Tibial nerve (tissue), 3 donors: Measurements from ENCODE around the gene HNF4A.

Experiments
- POLR2A ChIP-seq, 2 donors: fragments of 450-650 bp; IDR thresholded peaks; one replicate each; pipeline ENCODE4 v1.6.1; 2017; ENCODE audit warnings: antibody characterized with exemption in 2 of 2, mild to moderate bottlenecking in 2 of 2, moderate library complexity in 2 of 2
- TF ChIP-seq, protein P1 (sequence below), 5 experiments: fragments of 200-600 bp in 3 of 5; fragments of 450-650 bp in 2 of 5; sonication (generic) in 3 of 5; IDR thresholded peaks; one replicate each; pipeline ENCODE4 v1.5.1; 2016 to 2019; ENCODE audit warnings: antibody characterized with exemption in 5 of 5, mild to moderate bottlenecking in 3 of 5, moderate library complexity in 2 of 5

DNA sequence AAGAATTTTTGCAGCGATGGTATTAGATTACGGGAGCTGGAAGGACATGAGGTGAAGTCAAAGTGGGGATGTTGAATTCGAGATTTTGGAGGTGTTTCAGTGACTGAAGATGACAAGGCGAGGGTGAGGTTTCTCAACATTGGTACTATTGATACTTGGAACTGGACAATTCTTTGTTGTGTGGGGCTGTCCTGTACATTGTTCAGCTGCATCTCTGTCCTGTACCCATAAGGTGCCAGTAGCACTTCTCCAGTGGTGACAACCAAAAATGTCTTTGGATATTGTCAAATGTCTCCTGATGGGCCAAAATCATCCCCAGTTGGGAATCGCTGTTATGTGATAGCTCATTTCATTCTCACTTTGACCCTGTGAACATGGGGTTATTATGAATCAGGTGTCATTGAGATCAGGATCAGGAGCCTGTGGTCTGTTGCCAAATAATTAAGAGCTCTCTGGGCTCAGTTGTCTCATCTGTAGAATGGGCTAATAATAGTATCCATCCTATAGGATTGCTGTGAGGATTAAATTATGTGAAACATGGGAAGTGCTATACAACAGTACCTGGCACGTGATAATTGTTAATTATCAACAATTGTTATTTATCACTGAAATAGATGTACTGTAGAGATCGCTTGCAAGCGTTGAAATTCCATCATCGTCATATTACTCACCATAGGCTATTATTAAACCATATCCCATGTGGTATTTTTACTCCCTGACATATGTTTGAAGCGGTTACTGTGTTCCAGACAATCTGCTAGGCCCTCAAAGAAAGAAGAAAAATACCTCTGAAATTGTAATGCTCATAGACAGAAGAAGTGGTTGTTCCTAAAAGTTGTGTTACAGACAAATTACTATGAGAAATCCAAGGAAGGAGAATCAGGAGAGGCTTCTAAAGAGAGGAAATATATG, 71.6 kb downstream of the HNF4A start:
- no peak for TF ChIP-seq POLR2A (IDR thresholded peaks at IDR 0.05)
- TF ChIP-seq, protein P1, sequence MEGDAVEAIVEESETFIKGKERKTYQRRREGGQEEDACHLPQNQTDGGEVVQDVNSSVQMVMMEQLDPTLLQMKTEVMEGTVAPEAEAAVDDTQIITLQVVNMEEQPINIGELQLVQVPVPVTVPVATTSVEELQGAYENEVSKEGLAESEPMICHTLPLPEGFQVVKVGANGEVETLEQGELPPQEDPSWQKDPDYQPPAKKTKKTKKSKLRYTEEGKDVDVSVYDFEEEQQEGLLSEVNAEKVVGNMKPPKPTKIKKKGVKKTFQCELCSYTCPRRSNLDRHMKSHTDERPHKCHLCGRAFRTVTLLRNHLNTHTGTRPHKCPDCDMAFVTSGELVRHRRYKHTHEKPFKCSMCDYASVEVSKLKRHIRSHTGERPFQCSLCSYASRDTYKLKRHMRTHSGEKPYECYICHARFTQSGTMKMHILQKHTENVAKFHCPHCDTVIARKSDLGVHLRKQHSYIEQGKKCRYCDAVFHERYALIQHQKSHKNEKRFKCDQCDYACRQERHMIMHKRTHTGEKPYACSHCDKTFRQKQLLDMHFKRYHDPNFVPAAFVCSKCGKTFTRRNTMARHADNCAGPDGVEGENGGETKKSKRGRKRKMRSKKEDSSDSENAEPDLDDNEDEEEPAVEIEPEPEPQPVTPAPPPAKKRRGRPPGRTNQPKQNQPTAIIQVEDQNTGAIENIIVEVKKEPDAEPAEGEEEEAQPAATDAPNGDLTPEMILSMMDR (IDR thresholded peaks at IDR 0.05), result no peak
